ENCODE measurements around the gene BCAS3.

Gene BCAS3

GRCh38 chr17:61383689-61384201, 706.1 kb downstream of the BCAS3 start:
- no peak for DNase-seq (ENCODE audit: low spot score)

GRCh38 chr17:61384354-61384691, 706.7 kb downstream of the BCAS3 start:
- DNase-seq (ENCODE audit: low spot score): no peak

GRCh38 chr17:61384692-61385576, 707.3 kb downstream of the BCAS3 start:
- DNase-seq (ENCODE audit: low spot score): no peak

- DNase-seq (ENCODE audit: low spot score): no peak
Observed at GRCh38 chr17:61385577-61386236, 708.1 kb downstream of the BCAS3 start.

GRCh38 chr17:61386251-61386650, 708.6 kb downstream of the BCAS3 start:
- no peak for DNase-seq (ENCODE audit: low spot score)

- DNase-seq (ENCODE audit: low spot score): no peak
Observed at GRCh38 chr17:61387011-61387410, 709.4 kb downstream of the BCAS3 start.

- DNase-seq (ENCODE audit: low spot score): no peak
Observed at GRCh38 chr17:61387511-61388305, 710.1 kb downstream of the BCAS3 start.

- DNase-seq (ENCODE audit: low spot score): no peak
Observed at GRCh38 chr17:61388561-61389356, 711.1 kb downstream of the BCAS3 start.

- no peak for DNase-seq (ENCODE audit: low spot score)
Observed at GRCh38 chr17:61389670-61390478, 712.2 kb downstream of the BCAS3 start.

- DNase-seq (ENCODE audit: low spot score): no peak
Observed at GRCh38 chr17:61390479-61390791, 712.8 kb downstream of the BCAS3 start.

- DNase-seq (ENCODE audit: low spot score): no peak
Observed at GRCh38 chr17:61391595-61392291, 714.1 kb downstream of the BCAS3 start.

- no peak for DNase-seq (ENCODE audit: low spot score)
Observed at GRCh38 chr17:61392679-61393078, 715.0 kb downstream of the BCAS3 start.

- DNase-seq (ENCODE audit: low spot score): no peak
Observed at GRCh38 chr17:61393550-61393903, 715.9 kb downstream of the BCAS3 start.

GRCh38 chr17:61393904-61394629, 716.4 kb downstream of the BCAS3 start:
- DNase-seq (ENCODE audit: low spot score): no peak

GRCh38 chr17:61394630-61395408, 717.2 kb downstream of the BCAS3 start:
- no peak for DNase-seq (ENCODE audit: low spot score)

GRCh38 chr17:61395409-61395982, 717.8 kb downstream of the BCAS3 start:
- no peak for DNase-seq (ENCODE audit: low spot score)

GRCh38 chr17:61395983-61396585, 718.4 kb downstream of the BCAS3 start:
- no peak for DNase-seq (ENCODE audit: low spot score)

GRCh38 chr17:61396586-61397085, 719.0 kb downstream of the BCAS3 start:
- no peak for DNase-seq (ENCODE audit: low spot score)
